GM12875 (cell line): ENCODE measurements around the gene ATG4B.
A peak's percentile ranks its signal among the peaks of the same experiment; 100 is the strongest.

Experiments used
- H3K4me3 ChIP-seq: one replicate; pipeline ENCODE4 v1.5.1; 2011; ENCODE audit warnings: low read depth, low read length, control low read depth
- CTCF ChIP-seq: IDR thresholded peaks from 2 replicates; pipeline ENCODE4 v1.5.1; 2011; ENCODE audit warnings: low read depth, mild to moderate bottlenecking, control low read depth, inconsistent platforms, low read length, moderate library complexity, borderline replicate concordance; ENCODE audit not compliant: insufficient read depth

Gene ATG4B

GRCh38 chr2:241607162-241607885, 30.2 kb upstream of the ATG4B start:
- no peak for TF ChIP-seq CTCF
- no peak overlapping the region for H3K4me3 ChIP-seq

- TF ChIP-seq CTCF: no peak
Observed at GRCh38 chr2:241608881-241609280, 28.6 kb upstream of the ATG4B start.

GRCh38 chr2:241609859-241610793, 27.4 kb upstream of the ATG4B start:
- peak overlapping the region; percentile 52 for H3K4me3 ChIP-seq

More at GRCh38 chr2:241608881-241609280, 28.6 kb upstream of the ATG4B start:
- H3K4me3 ChIP-seq: no peak overlapping the region

GRCh38 chr2:241611062-241611461, 26.4 kb upstream of the ATG4B start:
- no peak overlapping the region for H3K4me3 ChIP-seq
- TF ChIP-seq CTCF: no peak

More at GRCh38 chr2:241609859-241610793, 27.4 kb upstream of the ATG4B start:
- TF ChIP-seq CTCF: peak; percentile 93

GRCh38 chr2:241612156-241613016, 25.1 kb upstream of the ATG4B start:
- no peak overlapping the region for H3K4me3 ChIP-seq
- TF ChIP-seq CTCF: no peak

- no peak overlapping the region for H3K4me3 ChIP-seq
- TF ChIP-seq CTCF: no peak
Observed at GRCh38 chr2:241613017-241613780, 24.3 kb upstream of the ATG4B start.
